SK-N-SH treated with all-trans-retinoic acid at 6 μM for 48 hours (cell line): ENCODE results near the gene EXOC3.

Experiments used
- ATAC-seq: fragments of 200-7000 bp; cut with Tn5 transposase; 3 replicates; pipeline ENCODE4 v1.9.1; 2020; ENCODE audit warnings: mild to moderate bottlenecking, moderate library complexity
- ARNTL ChIP-seq: fragments of 450-650 bp; formaldehyde crosslinking; IDR thresholded peaks from 2 replicates; pipeline ENCODE4 v1.5.0; 2020; ENCODE audit warnings: low read depth, mild to moderate bottlenecking, moderate library complexity, borderline replicate concordance
- BACH2 ChIP-seq: fragments of 250-450 bp; sonication (Bioruptor Pico); IDR thresholded peaks from 2 replicates; pipeline ENCODE4 v1.9.0; 2021; ENCODE audit warnings: mild to moderate bottlenecking, borderline replicate concordance
- CSDC2 ChIP-seq: fragments of 250-450 bp; sonication (Bioruptor Pico); IDR thresholded peaks from 2 replicates; pipeline ENCODE4 v1.5.0; 2020; ENCODE audit warnings: mild to moderate bottlenecking, moderate library complexity
- CSRNP3 ChIP-seq: fragments of 250-450 bp; sonication (Bioruptor Pico); IDR thresholded peaks from 2 replicates; pipeline ENCODE4 v1.5.1; 2021; ENCODE audit warnings: mild to moderate bottlenecking, moderate library complexity
- ESRRG ChIP-seq: fragments of 250-450 bp; sonication (Bioruptor Pico); IDR thresholded peaks from 2 replicates; pipeline ENCODE4 v1.6.1; 2021; ENCODE audit warnings: mild to moderate bottlenecking
- ISL1 ChIP-seq: fragments of 250-450 bp; sonication (Bioruptor Pico); IDR thresholded peaks from 2 replicates; pipeline ENCODE4 v2.1.2; 2022; ENCODE audit warnings: mild to moderate bottlenecking, moderate library complexity
- OSR1 ChIP-seq: fragments of 250-450 bp; sonication (Bioruptor Pico); IDR thresholded peaks from 2 replicates; pipeline ENCODE4 v1.8.0; 2022; ENCODE audit warnings: moderate library complexity, mild to moderate bottlenecking, inconsistent platforms
- PATZ1 ChIP-seq: fragments of 250-450 bp; sonication (Bioruptor Pico); IDR thresholded peaks from 2 replicates; pipeline ENCODE4 v1.8.0; 2020; ENCODE audit warnings: mild to moderate bottlenecking, moderate library complexity, borderline replicate concordance
- POU6F1 ChIP-seq: fragments of 250-450 bp; sonication (Bioruptor Pico); IDR thresholded peaks from 2 replicates; pipeline ENCODE4 v1.8.0; 2021; ENCODE audit warnings: low read depth, mild to moderate bottlenecking, moderate library complexity, borderline replicate concordance
- PPARA ChIP-seq: fragments of 250-450 bp; sonication (Bioruptor Pico); IDR thresholded peaks from 2 replicates; pipeline ENCODE4 v1.5.0; 2020; ENCODE audit warnings: mild to moderate bottlenecking, borderline replicate concordance
- RARB ChIP-seq: fragments of 250-450 bp; sonication (Bioruptor Pico); IDR thresholded peaks from 2 replicates; pipeline ENCODE4 v1.8.0; 2021; ENCODE audit warnings: mild to moderate bottlenecking, moderate library complexity
- SNAI2 ChIP-seq: fragments of 250-450 bp; sonication (Bioruptor Pico); IDR thresholded peaks from 2 replicates; pipeline ENCODE4 v1.5.0; 2020; ENCODE audit warnings: mild to moderate bottlenecking, moderate library complexity
- TCF4 ChIP-seq: fragments of 250-450 bp; sonication (Bioruptor Pico); IDR thresholded peaks from 2 replicates; pipeline ENCODE4 v1.8.0; 2021; ENCODE audit warnings: mild to moderate bottlenecking, moderate library complexity, borderline replicate concordance
- TOX ChIP-seq: fragments of 250-450 bp; sonication (Bioruptor Pico); IDR thresholded peaks from 2 replicates; pipeline ENCODE4 v1.8.0; 2021; ENCODE audit warnings: mild to moderate bottlenecking, moderate library complexity, borderline replicate concordance
- ZC3H10 ChIP-seq: fragments of 250-450 bp; sonication (Bioruptor Pico); IDR thresholded peaks from 2 replicates; pipeline ENCODE4 v1.5.1; 2021; ENCODE audit warnings: mild to moderate bottlenecking, moderate library complexity
- ZFP3 ChIP-seq: fragments of 250-450 bp; sonication (Bioruptor Pico); IDR thresholded peaks from 2 replicates; pipeline ENCODE4 v1.5.0; 2020; ENCODE audit warnings: mild to moderate bottlenecking, moderate library complexity
- ZFP30 ChIP-seq: fragments of 450-650 bp; formaldehyde crosslinking; IDR thresholded peaks from 2 replicates; pipeline ENCODE4 v1.5.0; 2022; ENCODE audit warnings: mild to moderate bottlenecking, moderate library complexity
- ZNF565 ChIP-seq: fragments of 450-650 bp; formaldehyde crosslinking; conservative IDR thresholded peaks from 2 replicates; pipeline ENCODE4 v1.5.0; 2020; ENCODE audit warnings: low read depth, mild to moderate bottlenecking, moderate library complexity
- ZNF70 ChIP-seq: fragments of 450-650 bp; formaldehyde crosslinking; IDR thresholded peaks from 2 replicates; pipeline ENCODE4 v1.5.0; 2020; ENCODE audit warnings: mild to moderate bottlenecking, moderate library complexity
- TF ChIP-seq, protein P1 (sequence below): fragments of 250-450 bp; sonication (Bioruptor Pico); IDR thresholded peaks from 2 replicates; pipeline ENCODE4 v1.5.0; 2020; ENCODE audit warnings: mild to moderate bottlenecking, moderate library complexity

The EXOC3 gene

GRCh38 chr5:395156-395920 lies 47.6 kb upstream of the EXOC3 start (continued):
- no peak for TF ChIP-seq ZFP3
- no peak for TF ChIP-seq TOX (CRISPR knock-in tag)
- TF ChIP-seq, all 23 proteins: peak for 0

- no peak for ATAC-seq
Observed at GRCh38 chr5:395921-396530, 47.0 kb upstream of the EXOC3 start.

DNA sequence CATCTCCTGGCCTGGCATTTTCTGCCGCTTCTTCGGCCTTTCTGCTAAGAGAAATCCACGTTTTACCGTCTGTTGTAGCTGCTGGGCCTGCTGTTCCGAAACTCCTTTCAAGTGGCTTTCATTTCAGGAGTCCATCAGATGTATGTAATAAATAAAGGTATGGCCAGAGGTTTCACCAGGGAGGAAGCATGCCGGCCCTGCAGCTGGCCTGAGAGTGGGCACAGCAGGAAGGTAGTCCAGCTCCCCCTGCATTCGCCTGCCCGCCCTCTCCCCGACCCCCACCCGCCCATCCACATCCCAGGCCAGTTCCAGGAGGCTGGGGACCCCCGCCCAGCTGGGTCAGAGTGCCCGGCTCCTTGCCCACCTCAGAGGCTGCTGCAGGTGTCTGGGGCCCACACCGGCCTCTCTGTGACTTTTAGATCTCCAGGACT lies 46.4 kb upstream of the EXOC3 start:
- no peak for ATAC-seq
- TF ChIP-seq TCF4 (CRISPR knock-in tag) (no peak), ESRRG (CRISPR knock-in tag) (no peak), SNAI2 (CRISPR knock-in tag) (no peak), POU6F1 (CRISPR knock-in tag) (no peak), PPARA (no peak), TOX (CRISPR knock-in tag) (no peak), OSR1 (no peak), CSRNP3 (CRISPR knock-in tag) (no peak), ZNF70 (no peak), PATZ1 (CRISPR knock-in tag) (no peak), ZNF565 (no peak), CSDC2 (CRISPR knock-in tag) (no peak)

More at GRCh38 chr5:395921-396530, 47.0 kb upstream of the EXOC3 start:
- no peak for TF ChIP-seq PPARA
- TF ChIP-seq ZNF565 = no peak
- no peak for TF ChIP-seq SNAI2 (CRISPR knock-in tag)
- no peak for TF ChIP-seq ZFP30 (CRISPR knock-in tag)
- no peak for TF ChIP-seq PATZ1 (CRISPR knock-in tag)
- no peak for TF ChIP-seq CSDC2 (CRISPR knock-in tag)
- TF ChIP-seq ESRRG (CRISPR knock-in tag) = no peak
- no peak for TF ChIP-seq BACH2 (CRISPR knock-in tag)
- TF ChIP-seq ZC3H10 (CRISPR knock-in tag) = no peak
- no peak for TF ChIP-seq TCF4 (CRISPR knock-in tag)
- TF ChIP-seq ZNF70 = no peak
- TF ChIP-seq RARB = no peak
- no peak for TF ChIP-seq ZFP3
- no peak for TF ChIP-seq ISL1 (CRISPR knock-in tag)
- no peak for TF ChIP-seq TOX (CRISPR knock-in tag)
- TF ChIP-seq OSR1 = no peak
- TF ChIP-seq ARNTL (CRISPR knock-in tag) = no peak
- no peak for TF ChIP-seq CSRNP3 (CRISPR knock-in tag)
- TF ChIP-seq, protein P1, sequence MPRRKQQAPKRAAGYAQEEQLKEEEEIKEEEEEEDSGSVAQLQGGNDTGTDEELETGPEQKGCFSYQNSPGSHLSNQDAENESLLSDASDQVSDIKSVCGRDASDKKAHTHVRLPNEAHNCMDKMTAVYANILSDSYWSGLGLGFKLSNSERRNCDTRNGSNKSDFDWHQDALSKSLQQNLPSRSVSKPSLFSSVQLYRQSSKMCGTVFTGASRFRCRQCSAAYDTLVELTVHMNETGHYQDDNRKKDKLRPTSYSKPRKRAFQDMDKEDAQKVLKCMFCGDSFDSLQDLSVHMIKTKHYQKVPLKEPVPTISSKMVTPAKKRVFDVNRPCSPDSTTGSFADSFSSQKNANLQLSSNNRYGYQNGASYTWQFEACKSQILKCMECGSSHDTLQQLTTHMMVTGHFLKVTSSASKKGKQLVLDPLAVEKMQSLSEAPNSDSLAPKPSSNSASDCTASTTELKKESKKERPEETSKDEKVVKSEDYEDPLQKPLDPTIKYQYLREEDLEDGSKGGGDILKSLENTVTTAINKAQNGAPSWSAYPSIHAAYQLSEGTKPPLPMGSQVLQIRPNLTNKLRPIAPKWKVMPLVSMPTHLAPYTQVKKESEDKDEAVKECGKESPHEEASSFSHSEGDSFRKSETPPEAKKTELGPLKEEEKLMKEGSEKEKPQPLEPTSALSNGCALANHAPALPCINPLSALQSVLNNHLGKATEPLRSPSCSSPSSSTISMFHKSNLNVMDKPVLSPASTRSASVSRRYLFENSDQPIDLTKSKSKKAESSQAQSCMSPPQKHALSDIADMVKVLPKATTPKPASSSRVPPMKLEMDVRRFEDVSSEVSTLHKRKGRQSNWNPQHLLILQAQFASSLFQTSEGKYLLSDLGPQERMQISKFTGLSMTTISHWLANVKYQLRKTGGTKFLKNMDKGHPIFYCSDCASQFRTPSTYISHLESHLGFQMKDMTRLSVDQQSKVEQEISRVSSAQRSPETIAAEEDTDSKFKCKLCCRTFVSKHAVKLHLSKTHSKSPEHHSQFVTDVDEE = no peak
